ENCODE results near the gene ZDHHC19.

- TF ChIP-seq CTCF (IDR thresholded peaks at IDR 0.05) (no peak), POLR2A (IDR thresholded peaks at IDR 0.05) (no peak)
Observed at GRCh38 chr3:196207833-196208607, 3.2 kb downstream of the ZDHHC19 start.

All from thyroid gland (tissue), 4 donors.